HG03025 (cell line): ENCODE measurements around the gene ATP1A3.

Source experiments
- ATAC-seq: cut with Tn5 transposase; IDR thresholded peaks from one replicate; pipeline ENCODE4 v1.9.1; 2021; ENCODE audit warnings: mild to moderate bottlenecking, moderate library complexity; ENCODE audit not compliant: unreplicated experiment, low FRiP score

The ATP1A3 gene

GRCh38 chr19:41918653-41919244, 75.3 kb downstream of the ATP1A3 start:
- no peak for ATAC-seq

GRCh38 chr19:41918095-41918494, 75.9 kb downstream of the ATP1A3 start:
- no peak for ATAC-seq

- ATAC-seq: no peak
Measured at GRCh38 chr19:41917676-41918075, 76.4 kb downstream of the ATP1A3 start.
